Amygdala (tissue), 56 donors: ENCODE data around the gene PAM16.

Experiments used
- DNase-seq, 56 donors: peaks; one replicate each; lab custom pipeline; 2025; lab: John Stamatoyannopoulos, UW

The PAM16 gene

DNA sequence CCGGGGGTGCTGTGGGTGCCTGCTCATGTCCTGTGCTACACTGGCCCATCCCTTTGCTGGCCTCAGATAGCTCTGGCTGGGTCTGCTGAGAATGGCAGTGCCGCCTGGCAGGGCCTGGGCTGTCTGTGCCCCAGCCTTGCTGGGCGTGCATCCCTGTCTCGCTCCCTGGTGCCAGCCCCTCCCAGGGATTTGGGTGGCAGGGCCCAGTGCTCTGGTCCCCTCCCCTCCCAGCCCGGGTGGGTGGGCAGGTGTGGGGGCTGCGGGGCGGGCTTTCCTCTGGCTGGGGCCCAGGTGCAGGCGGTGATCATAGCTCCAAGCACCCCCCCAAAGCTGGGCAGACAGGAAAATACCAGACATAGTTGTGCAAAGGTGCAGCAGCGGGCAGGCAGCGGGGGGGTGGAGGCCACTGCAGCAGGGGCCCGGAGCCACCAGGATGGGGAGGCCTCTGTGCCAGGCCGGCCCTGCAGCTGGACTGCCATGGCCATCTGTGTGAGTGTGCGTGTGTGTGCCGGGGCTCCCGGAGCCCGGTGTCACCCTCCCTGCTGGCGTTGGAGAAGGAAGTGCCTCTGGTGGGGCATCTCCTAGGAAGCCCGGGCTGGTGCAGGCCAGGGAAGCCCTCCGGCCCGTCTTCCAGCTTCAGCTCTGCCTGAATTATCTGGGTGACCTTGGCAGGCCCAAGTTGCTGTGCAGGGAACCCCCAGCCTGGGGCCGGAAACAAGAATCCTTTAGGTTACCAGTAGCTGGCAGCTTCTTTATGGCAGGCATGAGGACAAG lies 27.9 kb downstream of the PAM16 start:
- peak in 29 of 56 donors; percentile 9 to 76 (median 36) for DNase-seq

DNA sequence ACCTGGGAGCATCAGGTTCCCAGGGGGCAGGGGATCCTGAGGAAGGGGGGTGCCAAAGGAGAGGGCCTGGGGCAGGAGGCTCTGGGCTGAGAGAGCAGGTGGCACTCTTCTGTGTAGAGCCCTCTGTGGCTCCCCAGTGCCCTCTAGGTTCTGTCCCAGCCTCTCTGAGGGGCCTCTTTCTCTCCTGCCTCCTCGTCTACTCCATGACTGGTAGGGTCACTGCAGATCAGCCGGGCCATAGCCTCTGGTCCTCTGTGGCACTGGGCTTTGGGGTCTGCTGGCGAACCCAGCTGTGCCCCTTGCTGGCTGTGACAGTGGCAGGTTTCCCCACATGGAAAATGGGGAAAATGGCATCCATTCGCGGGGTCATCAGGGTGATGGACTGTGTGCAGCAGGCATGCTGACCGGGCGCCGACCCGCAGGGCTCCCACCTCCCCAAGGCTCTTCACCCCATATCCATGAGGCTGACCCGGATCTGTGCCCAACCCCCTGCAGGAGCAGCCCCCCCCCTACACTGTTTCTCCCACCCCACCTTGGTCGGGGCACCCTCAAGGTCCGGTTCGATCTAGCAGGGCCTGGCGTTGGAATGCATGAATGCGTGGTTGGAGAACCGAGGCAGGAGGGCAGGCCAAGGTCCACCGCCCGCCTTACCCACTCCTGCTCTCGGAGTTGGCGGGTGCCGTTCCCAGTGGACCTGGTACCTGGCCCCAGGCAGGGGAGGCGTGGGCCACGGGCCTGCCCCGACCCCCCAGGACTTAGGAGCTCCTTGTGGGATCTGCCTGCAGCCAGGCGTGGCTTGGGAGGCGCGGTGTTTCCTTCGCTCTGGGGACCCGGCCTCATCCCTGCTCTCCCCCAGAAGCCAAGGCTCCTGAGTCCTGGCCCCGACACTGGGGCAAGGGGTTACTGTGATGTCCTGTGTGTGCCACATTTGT lies 28.7 kb downstream of the PAM16 start:
- DNase-seq = no peak

DNA sequence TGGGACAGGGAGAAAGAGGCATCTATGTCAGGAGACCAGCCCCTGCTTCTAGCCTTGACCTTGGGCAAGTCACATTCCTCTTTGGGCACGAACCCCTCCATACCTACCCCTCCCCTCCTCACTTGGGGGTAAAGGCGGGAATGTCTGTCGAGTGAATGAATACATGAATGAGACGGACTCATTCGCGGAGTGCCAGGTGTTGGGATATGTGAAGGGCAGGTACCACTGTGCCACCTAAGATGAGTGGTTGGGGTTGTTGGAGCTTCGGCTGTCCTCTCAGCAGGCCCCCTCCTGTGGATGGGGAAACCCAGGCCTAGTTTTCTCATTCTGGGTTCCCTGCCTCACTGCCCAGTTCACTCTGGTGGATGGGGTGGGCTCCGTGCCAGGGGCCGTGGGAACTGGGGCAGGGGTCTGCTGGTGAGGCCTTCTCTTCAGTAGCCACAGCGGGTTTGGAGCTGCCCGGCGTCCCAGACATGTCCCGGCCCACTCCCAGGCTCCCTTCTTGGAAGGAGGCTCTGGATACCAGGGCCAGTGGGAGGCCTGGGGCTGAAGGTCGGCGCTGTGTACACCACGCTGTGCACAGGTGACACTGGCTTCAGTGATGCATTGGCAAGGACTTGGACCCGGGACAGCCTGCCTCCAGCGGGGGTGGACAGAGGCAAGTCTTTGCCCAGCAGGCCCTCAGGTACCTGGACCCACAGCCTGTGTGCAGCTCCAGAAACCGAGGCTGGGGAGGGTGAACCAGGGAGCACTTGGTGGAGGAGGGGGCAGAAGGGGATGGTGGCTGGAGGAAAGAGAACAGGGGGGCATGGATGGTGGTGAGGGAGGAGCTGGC lies 29.6 kb downstream of the PAM16 start:
- DNase-seq = no peak

DNA sequence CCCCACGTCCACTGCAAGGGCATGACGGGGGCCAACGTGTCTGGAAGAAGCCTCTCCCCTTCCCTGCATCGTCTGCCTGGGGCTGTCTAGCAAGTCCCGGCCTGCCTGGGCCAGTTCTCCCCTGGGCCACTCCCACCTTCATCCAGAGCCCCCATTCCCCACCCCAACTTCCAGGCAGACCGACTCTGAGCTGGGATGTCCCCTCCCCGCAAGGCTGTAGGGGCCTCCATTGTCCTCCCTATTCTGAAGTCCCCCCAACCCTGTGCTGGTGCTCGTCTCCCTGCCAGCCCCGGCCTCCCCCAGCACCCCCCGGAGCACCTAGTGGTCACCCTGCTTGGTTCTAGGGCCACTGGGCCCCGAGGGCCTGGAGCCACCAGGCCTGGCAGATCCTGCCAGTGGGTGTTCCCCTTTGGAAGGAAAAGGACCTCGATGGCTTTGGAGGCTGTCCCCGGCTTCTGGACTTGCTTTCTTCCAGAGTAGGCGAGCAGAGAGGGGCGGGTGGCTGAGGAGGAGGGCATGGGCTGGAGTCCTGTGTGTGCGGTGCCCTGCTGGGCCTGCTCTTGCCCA lies 30.5 kb downstream of the PAM16 start:
- DNase-seq = no peak

DNA sequence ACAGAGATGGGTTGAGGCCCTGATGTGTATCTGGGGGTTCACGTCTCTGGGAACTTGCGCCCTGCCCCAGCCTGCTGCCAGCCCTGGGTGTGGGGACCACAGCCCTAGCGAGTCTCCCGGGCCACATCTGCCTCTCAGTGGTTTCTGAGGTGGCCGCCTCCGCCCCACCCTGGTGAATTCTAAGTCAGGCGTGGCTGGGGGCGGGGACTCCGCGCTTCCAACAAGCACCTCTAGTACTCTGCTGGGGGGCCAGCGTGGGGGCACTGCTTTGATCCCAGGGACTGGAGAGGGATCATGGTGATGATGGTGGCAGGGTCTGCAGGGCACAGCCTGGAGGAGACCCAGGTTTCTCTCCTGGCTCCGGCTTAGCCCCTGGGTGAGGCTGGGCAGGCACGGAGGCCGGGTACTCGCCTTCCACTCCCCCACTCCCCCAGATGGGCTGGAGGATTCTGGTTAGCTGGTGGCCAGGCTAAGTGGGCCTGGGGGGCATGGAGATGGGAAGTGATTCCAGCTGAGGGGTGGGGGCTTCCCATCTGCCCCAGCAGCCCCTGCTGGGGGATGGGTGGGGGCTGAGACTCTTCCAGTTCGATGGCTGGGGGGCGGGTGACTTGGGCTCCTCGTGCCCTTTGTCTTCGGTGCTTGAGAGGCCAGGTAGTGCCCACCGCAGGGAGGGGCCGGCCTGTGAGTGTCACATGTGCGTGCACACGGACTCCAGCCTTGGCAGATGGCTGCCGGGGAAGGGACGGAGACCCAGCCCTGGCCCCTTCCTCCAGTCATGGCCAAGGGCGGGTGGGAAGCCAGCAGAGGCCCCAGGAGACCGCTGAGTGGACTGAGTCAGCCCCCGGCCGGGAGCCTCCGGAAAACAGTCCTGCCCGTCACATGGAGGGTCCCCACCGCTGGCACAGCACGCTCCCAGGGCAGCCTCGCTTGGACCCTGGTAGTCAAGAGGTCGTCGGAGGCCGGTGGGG lies 31.4 kb downstream of the PAM16 start:
- DNase-seq = no peak

DNA sequence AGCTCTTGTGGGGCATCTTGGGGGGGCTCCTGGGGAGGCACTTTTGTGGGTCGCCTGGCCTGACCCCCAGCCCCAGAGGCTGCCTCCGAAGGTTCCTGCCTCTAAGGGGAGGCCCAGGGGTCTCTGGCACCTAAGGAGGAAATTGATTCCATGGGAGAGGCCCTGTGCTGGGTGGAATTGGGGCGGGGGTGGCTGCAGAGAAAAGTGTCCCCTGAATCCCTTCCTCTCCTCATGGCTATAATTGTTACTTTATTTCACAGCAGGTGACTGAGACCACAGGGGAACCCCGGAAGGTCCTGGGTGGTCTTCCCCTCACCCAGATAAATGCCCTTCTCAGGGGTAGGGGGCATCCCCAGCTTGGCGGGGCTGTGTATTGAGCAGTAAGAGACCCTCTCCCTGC lies 32.2 kb downstream of the PAM16 start:
- no peak for DNase-seq

DNA sequence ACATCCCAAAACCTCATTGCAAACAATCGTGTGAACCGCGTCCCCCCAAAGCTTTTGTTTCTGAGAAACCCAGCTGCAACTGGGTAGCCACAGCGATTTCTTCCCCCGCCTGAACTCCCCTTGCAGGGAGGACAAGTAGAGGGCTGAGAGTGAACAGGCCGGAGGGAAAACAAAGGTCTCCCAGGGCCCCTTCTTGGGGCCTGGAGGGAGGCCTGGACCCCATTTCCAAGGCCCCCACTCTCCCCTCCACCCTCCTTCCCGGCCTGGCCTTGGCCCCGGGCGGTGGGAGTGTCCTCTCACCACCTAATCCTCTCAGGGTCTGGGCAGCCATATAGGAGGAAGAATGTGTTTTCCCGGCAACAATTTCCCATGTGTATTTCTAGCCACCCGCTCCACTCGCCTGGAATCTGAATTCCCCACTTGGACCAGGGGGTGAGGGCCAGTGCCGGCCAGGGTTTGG lies 32.6 kb downstream of the PAM16 start:
- DNase-seq = no peak

DNA sequence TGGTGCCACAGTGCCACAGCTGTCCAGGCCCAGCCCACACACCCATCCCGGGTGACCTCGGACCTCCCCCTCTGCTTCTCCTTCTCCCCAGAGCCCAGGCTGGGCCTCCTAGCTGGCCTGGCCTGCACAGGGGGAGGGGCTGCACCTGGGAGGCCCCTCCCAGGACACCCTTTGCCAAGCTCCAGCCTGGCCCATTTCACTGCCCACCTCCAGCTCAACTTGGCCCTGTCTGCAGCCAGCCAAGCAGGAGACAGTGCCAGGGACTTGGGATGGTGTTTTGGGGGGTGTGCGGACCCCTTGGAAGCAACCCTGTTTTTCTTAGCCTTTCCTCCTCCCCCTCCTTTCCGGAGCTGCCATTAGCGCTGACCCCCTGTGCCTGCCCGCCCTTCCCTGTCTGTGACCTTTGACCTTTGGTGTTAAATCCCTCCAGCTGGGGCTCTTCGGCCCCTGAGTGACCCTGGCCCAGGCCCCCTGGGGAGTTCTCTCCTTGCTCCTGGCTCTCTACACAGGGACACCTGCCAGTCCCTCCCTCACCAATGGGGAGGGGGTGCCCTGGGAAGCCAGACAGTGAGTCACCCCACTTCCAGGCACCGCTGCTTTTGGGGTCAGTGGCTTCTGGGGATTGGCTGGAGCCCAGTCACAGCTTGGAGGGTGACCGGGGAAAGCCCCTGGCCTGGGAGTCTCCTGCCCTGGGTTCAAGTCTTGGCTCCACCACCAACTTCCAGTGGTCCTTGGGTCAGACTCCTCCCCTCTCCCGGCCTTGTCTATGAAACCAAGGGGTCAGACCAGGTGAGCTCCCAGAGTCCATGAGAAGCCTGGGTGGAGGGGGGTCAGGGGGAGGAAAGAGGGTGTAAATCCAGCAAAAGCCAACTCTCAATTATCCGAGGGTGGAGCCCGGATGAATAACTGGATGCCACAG lies 33.3 kb downstream of the PAM16 start:
- peak in 4 of 56 donors; percentile 18 to 73 (median 52) for DNase-seq

DNA sequence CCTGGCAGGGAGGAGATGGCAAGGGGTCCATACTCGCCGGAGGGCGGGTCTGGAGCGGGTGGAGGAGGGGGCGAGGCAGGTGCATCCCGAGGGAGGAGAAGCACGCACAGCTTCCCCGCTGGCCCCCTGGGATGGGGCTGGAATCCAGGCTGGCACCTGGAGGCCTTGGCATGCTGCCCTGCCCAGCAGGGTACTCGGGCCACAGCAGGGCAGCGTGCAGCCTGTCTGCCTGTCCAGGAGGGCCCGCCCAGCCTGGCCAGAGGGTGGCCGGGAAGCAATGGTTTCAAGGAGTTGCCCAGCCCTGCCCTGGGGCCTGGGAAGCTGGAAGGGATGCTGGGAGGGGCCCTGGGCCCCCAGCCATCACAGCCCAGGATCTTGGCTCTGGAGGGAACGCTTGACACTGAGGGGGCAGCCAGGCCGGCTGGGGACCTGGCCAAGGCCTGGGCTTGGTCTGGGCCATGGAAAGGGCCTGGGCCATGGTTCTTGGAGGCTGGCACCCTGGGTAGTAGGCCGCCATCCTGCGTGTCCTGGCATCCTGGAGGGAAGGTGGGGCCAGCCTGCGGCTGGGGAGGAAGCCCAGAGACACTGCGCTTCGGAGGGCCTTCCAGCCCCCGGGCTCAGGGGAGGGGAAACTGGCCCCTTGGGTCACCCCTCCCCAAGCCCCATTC lies 34.1 kb downstream of the PAM16 start:
- peak in 47 of 56 donors; percentile 24 to 86 (median 56) for DNase-seq

DNA sequence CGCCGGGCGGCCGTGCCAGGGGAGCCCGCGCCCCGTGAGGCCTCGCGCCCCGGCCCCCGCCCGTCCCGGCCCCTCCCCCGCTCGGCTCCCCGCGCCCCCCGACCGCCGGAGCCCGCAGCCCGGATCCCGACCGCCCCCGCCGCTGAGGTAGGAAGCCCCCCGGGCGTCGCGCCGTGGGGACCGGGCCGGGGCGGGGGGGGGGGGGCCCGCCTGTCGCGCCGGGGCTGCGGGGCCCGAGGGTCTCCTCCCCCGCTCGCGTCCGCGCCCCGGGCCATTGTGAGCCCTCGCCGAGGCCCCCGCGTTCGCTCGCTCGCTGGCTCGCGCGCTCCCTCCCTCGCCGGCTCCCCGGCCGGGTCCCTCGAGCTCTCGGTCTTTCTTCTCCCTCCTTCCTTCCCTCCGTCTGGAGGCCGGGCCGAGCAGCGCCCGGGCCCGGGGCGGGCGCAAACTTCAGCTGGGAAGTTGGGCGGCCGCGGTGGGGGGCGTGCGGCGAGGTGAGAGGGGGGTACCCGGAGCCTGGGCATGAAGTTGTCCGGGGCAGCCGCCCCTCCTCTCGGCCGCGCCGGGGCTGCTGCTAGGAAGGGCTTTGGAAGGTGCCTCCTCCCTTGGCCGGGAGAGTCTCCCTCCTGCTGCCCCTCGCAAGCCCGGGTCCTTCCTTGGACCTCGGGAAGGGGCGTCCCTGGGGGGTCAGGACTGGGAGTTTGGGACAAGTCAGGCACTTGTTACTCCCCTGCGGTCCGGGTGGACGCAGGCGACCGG lies 34.8 kb downstream of the PAM16 start:
- DNase-seq = peak in 3 of 56 donors; percentile 18 to 43 (median 30)

DNA sequence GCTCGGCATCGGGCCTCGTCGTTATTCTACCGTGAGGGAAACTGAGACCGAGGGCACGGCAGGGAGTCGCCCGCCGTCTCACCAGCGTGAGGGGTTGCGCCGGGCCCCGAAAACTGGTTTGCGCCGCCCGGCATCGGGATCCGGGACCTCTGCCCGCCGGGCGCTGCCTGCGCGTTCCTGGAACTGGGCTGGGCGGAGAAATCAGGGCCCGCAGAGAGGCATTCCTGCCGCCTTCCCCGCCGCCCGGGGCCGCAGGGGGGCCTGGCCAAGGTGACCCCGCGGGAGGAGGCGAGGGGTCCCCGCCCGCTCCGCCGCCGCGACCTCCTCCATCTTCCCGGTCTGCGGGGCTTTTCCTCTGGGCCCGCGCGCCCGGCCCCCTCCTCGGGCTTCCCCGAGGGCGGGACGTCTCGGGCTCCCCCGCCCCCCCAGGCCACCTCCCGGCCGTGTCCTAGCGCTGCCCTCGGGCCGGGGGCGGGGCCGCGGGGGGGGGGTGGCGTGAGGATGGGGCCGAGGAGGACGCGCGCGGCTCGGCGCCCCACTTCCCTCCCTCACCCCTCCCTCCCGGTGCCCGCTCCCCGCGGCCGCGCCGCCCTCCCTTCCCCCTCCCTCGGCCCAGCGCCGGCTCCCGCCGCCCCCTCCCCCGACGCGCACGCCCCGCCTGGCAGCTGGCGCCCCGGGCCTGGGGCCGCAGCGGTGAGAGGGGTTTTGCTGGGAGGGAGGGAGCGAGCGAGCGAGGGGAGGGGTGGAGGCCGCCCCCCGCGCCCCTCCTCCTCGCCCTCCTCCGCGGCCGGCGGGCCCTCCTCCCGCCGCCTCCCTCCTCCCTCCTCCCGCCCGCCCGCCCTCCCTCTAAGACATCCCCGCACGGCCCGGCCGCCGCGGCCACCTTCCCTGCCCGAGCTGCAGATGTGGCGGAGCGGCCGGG lies 35.7 kb downstream of the PAM16 start, which contains the start of gene GLIS2:
TSS of gene GLIS2 (plus strand) at position 882 of the 922 bp plus-strand sequence. CDS start 16,214 bp downstream, outside the sequence.
- DNase-seq = peak in 29 of 56 donors; percentile 21 to 74 (median 49)

DNA sequence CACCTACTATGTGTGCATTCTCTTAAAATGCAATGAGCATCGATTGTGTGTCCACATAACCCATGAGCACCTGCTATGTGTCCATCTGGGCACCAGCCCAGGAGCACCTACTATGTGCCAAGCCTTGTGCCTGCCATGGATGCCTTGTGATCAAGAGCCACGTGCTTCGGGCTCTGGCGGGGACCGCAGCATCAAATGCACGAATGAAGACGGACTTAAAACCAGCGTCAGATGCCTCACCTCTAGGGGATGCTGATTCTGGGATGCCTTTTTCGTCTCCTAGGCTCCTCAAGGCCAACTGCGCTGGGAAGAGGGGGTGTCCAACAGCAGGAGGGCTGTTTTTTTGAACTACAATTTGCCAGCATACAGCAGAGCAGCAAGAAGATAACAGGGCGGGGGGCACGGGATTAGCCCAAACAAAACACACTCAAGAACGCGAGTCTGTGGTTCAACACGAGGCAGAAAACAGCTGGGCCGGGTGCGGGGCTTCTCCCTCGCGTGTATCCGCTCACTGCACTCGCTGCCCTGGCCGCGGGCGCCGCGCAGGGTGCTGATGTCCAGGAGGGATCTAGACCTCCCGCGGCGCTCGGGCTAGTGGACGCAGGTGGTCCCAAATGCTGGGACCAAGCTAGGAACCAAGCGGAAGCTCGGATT lies 36.5 kb downstream of the PAM16 start:
- peak in 1 of 56 donors; percentile 38 for DNase-seq

DNA sequence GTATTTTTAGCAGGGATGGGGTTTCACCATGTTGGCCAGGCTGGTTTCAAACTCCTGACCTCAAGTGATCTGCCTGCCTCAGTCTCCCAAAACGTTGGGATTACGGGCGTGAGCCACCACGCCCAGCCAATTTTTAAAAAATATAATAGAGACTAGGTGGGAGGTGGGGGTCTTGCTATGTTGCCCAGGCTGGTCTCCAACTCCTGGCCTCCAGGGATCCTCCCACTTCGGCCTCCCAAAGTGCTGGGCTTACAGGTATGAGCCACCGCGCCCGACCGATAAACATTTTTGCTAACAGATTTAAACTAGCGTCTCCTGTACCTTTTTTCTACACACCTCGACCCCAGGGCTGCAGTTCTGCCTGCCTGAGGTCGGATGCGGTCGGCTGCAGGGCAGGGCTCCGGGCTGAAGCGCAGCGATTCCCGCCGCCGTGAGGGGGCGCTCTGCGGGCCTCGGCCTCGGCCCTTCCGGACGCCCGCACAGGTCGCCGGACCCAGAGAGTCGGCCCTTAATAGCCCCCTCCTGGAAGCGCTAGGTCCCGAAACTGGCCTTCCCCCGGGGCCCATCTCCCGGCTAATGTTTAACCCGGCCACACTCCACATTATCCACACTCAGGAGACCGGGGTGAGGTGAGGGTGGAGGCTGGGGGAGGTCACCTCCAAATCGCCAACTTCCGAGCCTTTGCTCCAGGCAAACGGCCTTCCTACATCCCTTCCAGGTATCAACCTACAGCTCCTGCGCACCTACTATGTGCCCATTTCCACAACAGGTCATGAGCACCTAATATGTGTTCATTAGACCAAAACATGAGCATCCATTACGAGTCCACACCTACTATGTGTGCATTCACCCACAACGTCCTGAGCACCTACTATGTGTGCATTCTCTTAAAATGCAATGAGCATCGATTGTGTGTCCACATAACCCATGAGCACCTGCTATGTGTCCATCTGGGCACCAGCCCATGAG lies 37.3 kb downstream of the PAM16 start:
- peak in 1 of 56 donors; percentile 15 for DNase-seq
